K562 (cell line): ENCODE data around the gene CSNK2A1. TPM values are rescaled to one million over a fixed set of nuclear protein-coding genes. Genes with fewer than 3 reads are reported as not detected.

Experiments used
- ATAC-seq: fragments of 200-7000 bp; cut with Tn5 transposase; 3 replicates; pipeline ENCODE4 v1.9.1; 2020; ENCODE audit warnings: moderate library complexity
- BruUV-seq: library from RNA; stranded (reverse); fragments of 400-500 nt; replicated peaks from 2 replicates; lab custom pipeline; 2021; lab: Mats Ljungman, UMichigan
- CTCF ChIA-PET: fragments of 300-600 bp; formaldehyde crosslinking; extraction: SDS; loops from one replicate; lab custom pipeline; 2021; ENCODE audit warnings: low intra/inter-chr PET ratio; lab: Yijun Ruan, JAX
- POLR2A ChIA-PET: fragments of 300-600, 350-650 bp; sonication (Branson Sonifier 250); formaldehyde crosslinking; extraction: SDS; loops from one replicate; lab custom pipeline; 2021; ENCODE audit warnings: antibody characterized with exemption, inconsistent platforms; lab: Yijun Ruan, JAX
- DNase-seq, 4 experiments: peaks; one replicate each; pipeline versions ENCODE4 v3.0.0 to v3.0.0-alpha.2; 2011 to 2018; ENCODE audit warnings: low spot score in 3 of 4, mixed read lengths in 3 of 4; ENCODE audit errors: extremely low read depth in 1 of 4
- FAIRE-seq: peaks from 2 replicates; lab custom pipeline; 2011; peaks lifted over from hg19 to GRCh38; lab: Jason Lieb, UNC
- H2AFZ ChIP-seq: 2 replicates; pipeline ENCODE4 v1.6.0; 2011; ENCODE audit warnings: low read depth, low read length, control low read depth, inconsistent platforms
- H3K27ac ChIP-seq: fragments of 200-600 bp; 3 replicates; pipeline ENCODE4 v1.8.0; 2011; ENCODE audit warnings: low read depth, mild to moderate bottlenecking, control low read depth, inconsistent platforms, low read length, moderate library complexity, mixed read lengths; ENCODE audit errors: extremely low read depth
- H3K27me3 ChIP-seq, 2 experiments: fragments of 300-600 bp in 1 of 2; 2 replicates in 1 of 2; 3 replicates in 1 of 2; pipeline versions ENCODE4 v1.6.0 to v1.8.0; 2011; ENCODE audit warnings: inconsistent platforms in 2 of 2, low read length in 2 of 2, mild to moderate bottlenecking in 1 of 2, mixed read lengths in 1 of 2, moderate library complexity in 1 of 2; ENCODE audit not compliant: control insufficient read depth in 2 of 2, insufficient read depth in 2 of 2
- H3K36me3 ChIP-seq: fragments of 300-600 bp; 3 replicates; pipeline ENCODE4 v1.8.0; 2011; ENCODE audit warnings: mild to moderate bottlenecking, low read length, inconsistent platforms; ENCODE audit not compliant: control insufficient read depth, insufficient read depth
- H3K4me1 ChIP-seq, 2 experiments: fragments of 200-600 bp in 1 of 2; replicated peaks in 1 of 2; 2 replicates in 1 of 2; 3 replicates in 1 of 2; pipeline versions ENCODE4 v1.5.1 to v1.8.0; 2011; ENCODE audit warnings: inconsistent platforms in 2 of 2, low read length in 2 of 2, mild to moderate bottlenecking in 1 of 2, mixed read lengths in 1 of 2, moderate library complexity in 1 of 2; ENCODE audit not compliant: control insufficient read depth in 2 of 2, insufficient read depth in 2 of 2
- H3K4me2 ChIP-seq: 2 replicates; pipeline ENCODE4 v1.6.1; 2011; ENCODE audit warnings: low read length, control low read depth, inconsistent platforms, mixed read lengths; ENCODE audit not compliant: insufficient read depth
- H3K4me3 ChIP-seq: fragments of 200-600 bp; sonication (generic), shearing (Covaris generic); 2 replicates; pipeline ENCODE4 v1.5.1; 2016; ENCODE audit warnings: control low read depth, inconsistent platforms
- H3K79me2 ChIP-seq: fragments of 200-600 bp; 3 replicates; pipeline ENCODE4 v1.8.0; 2011; ENCODE audit warnings: low read length, inconsistent platforms; ENCODE audit not compliant: control insufficient read depth, insufficient read depth
- H3K9ac ChIP-seq, 2 experiments: 2 replicates each; pipeline versions ENCODE4 v1.6.0 to v1.6.1; 2011; ENCODE audit warnings: low read depth in 2 of 2, low read length in 2 of 2, control low read depth in 1 of 2, inconsistent platforms in 1 of 2, mild to moderate bottlenecking in 1 of 2, mixed read lengths in 1 of 2; ENCODE audit not compliant: insufficient read depth in 1 of 2
- H3K9me1 ChIP-seq: one replicate; pipeline ENCODE4 v1.6.0; 2011; ENCODE audit warnings: inconsistent platforms, mild to moderate bottlenecking, low read length, moderate library complexity; ENCODE audit not compliant: control insufficient read depth, insufficient read depth
- H3K9me3 ChIP-seq: replicated peaks from 2 replicates; pipeline ENCODE4 v1.5.1; 2011; ENCODE audit warnings: low read depth, low read length, inconsistent platforms; ENCODE audit not compliant: control insufficient read depth, insufficient read depth
- H4K20me1 ChIP-seq: replicated peaks from 2 replicates; pipeline ENCODE4 v1.6.1; 2011; ENCODE audit warnings: low read length, inconsistent platforms, mixed read lengths; ENCODE audit not compliant: control insufficient read depth, insufficient read depth
- KAT8 ChIP-seq: fragments of 450-650 bp; IDR thresholded peaks from 2 replicates; pipeline ENCODE4 v1.6.1; 2016; ENCODE audit warnings: low read depth, mild to moderate bottlenecking
- KDM1A ChIP-seq, 2 experiments: fragments of 450-650 bp; IDR thresholded peaks; 2 replicates each; pipeline ENCODE4 v1.6.1; 2016; ENCODE audit warnings: mild to moderate bottlenecking in 2 of 2
- KLF6 ChIP-seq: fragments of 250-450 bp; sonication (Bioruptor Pico); IDR thresholded peaks from 2 replicates; pipeline ENCODE4 v1.4.0; 2020; ENCODE audit warnings: mild to moderate bottlenecking, moderate library complexity, borderline replicate concordance
- RB1 ChIP-seq: fragments of 450-650 bp; IDR thresholded peaks from 2 replicates; pipeline ENCODE4 v1.6.1; 2017; ENCODE audit warnings: low read depth, mild to moderate bottlenecking
- RBM25 ChIP-seq: fragments of 200-400 bp; formaldehyde crosslinking; IDR thresholded peaks from 2 replicates; pipeline ENCODE4 v1.6.1; 2018; ENCODE audit warnings: low read length, low read depth, moderate library complexity; ENCODE audit not compliant: severe bottlenecking
- ZFP91 ChIP-seq: sonication (generic); formaldehyde crosslinking; IDR thresholded peaks from 2 replicates; pipeline ENCODE4 v1.8.0; 2022; ENCODE audit warnings: mild to moderate bottlenecking, missing genetic modification reagents
- ZNF511 ChIP-seq: sonication (generic); formaldehyde crosslinking; IDR thresholded peaks from 2 replicates; pipeline ENCODE4 v1.8.0; 2022; ENCODE audit warnings: mild to moderate bottlenecking, missing genetic modification reagents
- WGBS: fragments of 100-300 bp; shearing (Covaris generic); methylation state at CpG from one replicate; pipeline ENCODE4 v1.1.6; 2016; ENCODE audit warnings: low coverage, mixed read lengths; ENCODE audit not compliant: insufficient coverage; ENCODE audit errors: missing lambda C conversion rate; 5-methylcytosine and 5-hydroxymethylcytosine counted together
- in situ Hi-C: fragments of 300-500 bp; cut with MboI; formaldehyde crosslinking; loops from 4 replicates; pipeline ENCODE4 v1.15.0; 2018; ENCODE audit warnings: inconsistent platforms, mixed read lengths
- intact Hi-C: fragments of 100-400 bp; cut with micrococcal nuclease; formaldehyde crosslinking; loops from 2 replicates; pipeline ENCODE4 v1.14.2; 2022
- polyA plus RNA-seq, 8 experiments: library from polyadenylated mRNA; depleted of rRNA in 4 of 8; stranded (reverse) in 5 of 8; unstranded in 3 of 8; fragments of >200 nt; fragmentation: Nextera tagmentation in 2 of 8; fragmentation: Illumina TruSeq in 1 of 8; extraction: Ambion mirVana in 2 of 8; extraction: Trizol in 1 of 8; gene quantifications; 2 replicates each; pipeline versions ENCODE4 v1.2.1 to v1.2.3, GENCODE V29; 2011 to 2014; ENCODE audit warnings: inconsistent platforms in 1 of 8, missing spikeins in 1 of 8
- total RNA-seq, 7 experiments: library from RNA; depleted of rRNA in 6 of 7; stranded (reverse); fragments of >200 nt in 6 of 7; fragmentation: Illumina TruSeq in 2 of 7; extraction: Trizol in 2 of 7; gene quantifications; 2 replicates each; pipeline versions ENCODE4 v1.2.1 to v1.2.3, GENCODE V29; 2011 to 2021; ENCODE audit warnings: low replicate concordance in 1 of 7

CSNK2A1 gene
- total and polyA plus RNA-seq, 9 of the 15 experiments (the other 6 are each of a cell fraction or from before 2014, with no cell fraction given), result 71.0 to 251 (median 103) TPM

GRCh38 chr20:592506-592905 is 48.9 kb upstream of the CSNK2A1 start:
- WGBS, result 22% methylated on average over 7 of the region's 7 CpGs
- H3K79me2 ChIP-seq, result no peaks in the 10 kb centered on the region
- no peaks in the 10 kb centered on the region for H4K20me1 ChIP-seq
- in situ Hi-C loops (no loop called here), intact Hi-C loops (no loop called here)
- peaks cover 0 to 5% of the 10 kb centered on the region in 2 experiments; a peak in 2 of 5 replicates for H3K27me3 ChIP-seq
- no peak overlapping the region for H2AFZ ChIP-seq
- H3K4me2 ChIP-seq, result no peak overlapping the region
- no TSS peak for BruUV-seq
- no peak overlapping the region for H3K27ac ChIP-seq
- no peak overlapping the region for H3K9ac ChIP-seq
- FAIRE-seq, result no peak
- no peak overlapping the region for H3K4me3 ChIP-seq
- no peaks in the 10 kb centered on the region for H3K9me3 ChIP-seq
- H3K4me1 ChIP-seq, result peaks cover 5% of the 10 kb centered on the region in 2 experiments; a peak in 3 of 5 replicates
- no peak for DNase-seq
- TF ChIP-seq ZFP91 (CRISPR knock-in tag) (no peak), KDM1A (IDR thresholded peaks at IDR 0.05) (0 out of 4 replicates have a peak, but pooled peaks of 1 of the 2 experiments have one; percentile 14), KLF6 (CRISPR knock-in tag) (no peak), RBM25 (peak; percentile 56), ZNF511 (CRISPR knock-in tag) (no peak), RB1 (no peak), KAT8 (no peak)
- ChIA-PET CTCF (no interaction called here), POLR2A (no interaction called here)
- no peaks in the 10 kb centered on the region for H3K36me3 ChIP-seq
- ATAC-seq, result no peak
- no peaks in the 10 kb centered on the region for H3K9me1 ChIP-seq
